ENCODE measurements around the gene TRIP11.
"Not testable (repeated sequence)": the region's sequence is repeated elsewhere in the genome, so short reads cannot be mapped to it uniquely, and the experiment has no call there.

TRIP11 gene

DNA sequence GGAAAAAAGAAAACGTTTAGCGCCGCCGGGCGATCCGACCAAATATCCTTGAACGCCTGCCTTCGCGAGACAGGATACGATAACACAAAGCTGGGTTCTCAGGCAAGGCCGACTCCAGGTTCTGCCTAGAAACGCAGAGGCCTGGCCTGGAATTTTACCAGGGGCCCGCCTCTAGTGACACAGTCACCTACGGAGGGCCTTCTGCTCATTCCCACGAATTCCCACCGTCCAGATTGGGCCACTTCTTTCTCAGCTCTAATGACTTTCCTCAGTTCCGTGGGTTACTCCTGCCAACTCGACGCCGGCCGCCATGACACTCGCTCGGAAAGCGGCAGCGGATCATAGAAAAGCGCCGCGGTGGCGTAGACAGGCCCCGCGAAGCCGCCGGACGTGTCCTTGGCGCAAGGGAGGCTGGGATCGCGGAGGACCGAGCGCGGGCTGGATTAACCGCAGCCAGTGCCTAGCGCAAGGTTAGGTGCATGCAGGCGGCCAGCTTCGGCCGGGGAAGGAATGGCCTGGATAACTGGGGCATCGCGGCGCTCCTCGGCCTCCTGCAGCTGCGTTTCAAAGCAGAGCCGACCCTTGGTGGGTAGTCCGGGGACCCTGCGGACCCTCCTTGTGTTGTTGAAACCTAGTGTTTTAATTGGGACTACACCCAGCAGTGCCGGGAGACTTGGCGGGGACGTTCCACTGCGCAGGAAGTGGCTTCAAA lies at the start of gene TRIP11:
Gene TRIP11 (minus strand): TSS at position 341 of the 712 bp plus-strand sequence. CDS start 374 bp downstream, outside the sequence.
- DNase-seq, result peak; percentile 94

DNA sequence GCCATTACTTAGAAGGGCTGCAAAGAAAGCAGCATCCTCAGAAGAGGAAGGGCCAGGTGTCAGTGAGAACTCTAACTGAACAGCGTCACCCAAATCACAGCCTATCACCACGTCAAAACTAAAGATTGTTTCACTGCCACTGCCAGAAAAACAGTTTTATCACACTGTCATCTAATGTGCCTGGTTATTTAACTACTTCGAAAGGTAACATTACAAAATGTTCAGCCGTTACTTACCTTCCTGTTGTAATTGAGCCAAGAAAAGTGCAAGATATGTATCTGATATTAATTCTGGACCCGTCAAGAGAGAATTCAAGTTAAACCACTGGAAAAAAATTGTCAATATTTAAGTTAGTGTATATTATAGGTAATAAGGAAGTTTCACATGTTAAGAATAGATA lies 48.6 kb upstream of the TRIP11 start:
- DNase-seq, result no peak

DNA sequence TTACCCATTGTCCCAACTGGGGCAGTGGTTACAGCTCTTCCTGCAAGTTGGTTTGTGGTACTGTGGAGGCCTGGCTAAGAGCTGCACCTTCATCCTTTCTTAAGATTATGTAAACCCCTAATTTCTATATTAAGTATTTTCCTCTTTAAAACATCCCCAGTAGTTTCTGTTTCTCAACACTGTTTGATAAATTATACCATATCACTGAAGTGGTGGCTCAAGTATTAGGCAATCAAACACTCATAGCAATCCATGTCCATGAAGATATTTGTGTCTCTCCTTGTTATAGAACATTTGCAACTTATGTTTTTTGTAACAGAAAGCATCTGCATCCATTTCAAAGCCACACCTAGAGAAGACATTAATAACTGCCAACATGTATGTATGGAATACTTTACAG lies 34.7 kb upstream of the TRIP11 start:
- DNase-seq, result no peak

DNA sequence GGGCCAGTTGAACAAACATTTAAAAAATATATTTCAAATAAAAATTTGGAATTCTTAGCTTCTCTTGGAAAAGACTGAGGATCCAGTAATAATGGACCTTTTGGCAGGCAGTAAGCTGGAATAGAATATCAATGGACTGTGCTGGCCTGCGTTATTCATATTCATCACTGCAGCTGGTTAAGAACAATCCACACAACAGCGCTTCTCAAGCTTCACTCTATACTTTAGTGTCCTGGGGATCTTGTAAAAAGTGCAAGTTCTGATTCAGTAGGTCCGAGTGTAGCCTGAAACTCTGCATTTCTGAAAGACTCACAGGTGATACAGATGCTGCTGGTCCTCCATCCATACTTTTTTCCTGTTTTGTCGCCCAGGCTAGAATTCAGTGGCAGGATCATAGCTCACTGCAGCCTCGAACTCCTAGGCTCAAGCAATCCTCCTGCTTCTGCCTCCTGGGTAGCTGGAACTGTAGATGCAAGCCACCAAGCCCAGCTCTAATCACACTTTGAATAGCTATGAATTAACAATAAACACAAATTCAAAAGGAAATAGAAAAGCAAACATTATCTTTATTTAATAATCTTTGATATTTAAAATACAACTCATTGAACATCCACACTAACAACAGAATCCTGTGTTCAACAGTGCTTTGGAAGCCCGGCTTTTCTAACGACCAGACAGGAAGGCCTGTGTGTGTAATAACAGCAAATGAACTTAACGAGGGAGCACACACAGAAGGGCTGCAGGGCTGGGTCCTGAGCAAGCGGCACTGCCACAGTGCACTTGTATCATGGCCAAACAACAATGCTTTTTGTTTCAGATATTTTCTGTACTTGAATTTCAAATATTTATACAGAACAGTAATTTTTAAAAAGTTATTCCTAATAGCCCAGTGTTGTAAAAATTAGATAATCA lies 18.4 kb upstream of the TRIP11 start:
- DNase-seq, result no peak

DNA sequence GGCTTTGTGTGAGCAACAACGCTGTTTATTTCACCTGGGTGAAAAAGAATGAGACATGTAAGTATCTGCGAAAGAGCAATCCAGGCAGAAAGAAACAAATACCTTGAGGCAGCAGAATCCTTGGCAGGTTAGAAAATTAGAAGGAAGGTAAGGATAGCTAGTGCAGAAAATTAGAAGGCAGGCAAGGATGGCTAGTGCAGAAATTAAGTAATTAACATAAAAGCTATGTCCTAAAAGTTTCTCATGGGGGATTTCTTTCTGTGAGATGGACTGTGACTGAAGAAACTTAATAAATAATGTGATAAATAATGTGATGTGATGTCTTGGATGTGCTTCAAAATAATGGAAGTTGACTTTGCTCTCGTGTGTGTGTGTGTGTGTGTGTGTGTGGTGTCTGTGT lies 9.9 kb upstream of the TRIP11 start:
- DNase-seq, result no peak

DNA sequence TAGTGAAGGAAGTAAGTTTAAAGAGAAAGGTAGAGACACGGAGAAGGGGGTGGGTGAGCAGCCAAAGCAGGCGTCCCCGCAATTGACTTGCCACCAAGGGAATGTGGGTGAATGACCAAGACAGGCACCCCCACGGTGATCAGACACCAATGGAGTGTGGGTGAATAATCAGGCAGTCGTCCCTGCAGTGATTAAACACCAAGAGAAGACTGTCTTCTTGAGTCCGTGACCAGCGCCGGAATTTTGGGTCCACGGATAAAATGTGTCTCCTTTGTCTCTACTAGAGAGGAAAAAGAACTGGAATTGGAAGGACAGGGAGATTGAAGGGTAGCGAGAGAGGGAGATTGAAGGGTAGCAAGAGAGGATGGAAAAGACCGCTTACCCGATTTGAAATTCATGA lies 9.4 kb upstream of the TRIP11 start:
- DNase-seq, result not testable (repeated sequence)

DNA sequence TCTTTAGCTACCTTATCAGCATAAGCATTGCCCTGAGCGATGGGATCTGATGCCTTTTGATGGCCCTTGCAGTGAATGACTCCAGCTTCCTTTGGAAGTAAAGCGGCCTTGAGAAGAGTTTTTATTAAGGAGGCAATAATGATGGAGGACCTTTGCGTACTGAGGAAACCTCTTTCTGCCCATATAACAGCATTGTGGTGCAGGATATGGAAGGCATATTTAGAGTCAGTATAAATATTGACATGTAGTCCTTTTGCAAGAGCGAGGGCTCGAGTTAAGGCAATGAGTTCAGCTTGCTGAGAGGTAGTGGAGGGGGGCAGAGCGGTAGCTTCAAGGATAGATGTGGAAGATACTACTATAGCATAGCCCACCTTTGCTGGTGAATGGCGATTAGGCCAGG lies 6.0 kb upstream of the TRIP11 start:
- DNase-seq, result not testable (repeated sequence)

DNA sequence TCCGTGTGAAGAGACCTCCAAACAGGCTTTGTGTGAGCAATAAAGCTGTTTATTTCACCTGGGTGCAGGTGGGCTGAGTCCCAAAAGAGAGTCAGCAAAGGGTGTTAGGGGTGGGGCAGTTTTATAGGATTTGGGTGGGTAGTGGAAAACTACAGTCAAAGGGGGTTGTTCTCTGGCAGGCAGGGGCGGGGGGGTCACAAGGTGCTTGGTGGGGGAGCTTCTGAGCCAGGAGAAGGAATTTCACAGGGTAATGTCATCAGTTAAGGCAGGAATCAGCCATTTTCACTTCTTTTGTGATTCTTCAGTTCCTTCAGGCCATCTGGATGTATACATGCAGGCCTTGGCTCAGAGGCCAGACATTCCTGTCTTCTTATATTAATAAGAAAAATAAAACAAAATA lies 1.9 kb upstream of the TRIP11 start:
- not testable (repeated sequence) for DNase-seq

DNA sequence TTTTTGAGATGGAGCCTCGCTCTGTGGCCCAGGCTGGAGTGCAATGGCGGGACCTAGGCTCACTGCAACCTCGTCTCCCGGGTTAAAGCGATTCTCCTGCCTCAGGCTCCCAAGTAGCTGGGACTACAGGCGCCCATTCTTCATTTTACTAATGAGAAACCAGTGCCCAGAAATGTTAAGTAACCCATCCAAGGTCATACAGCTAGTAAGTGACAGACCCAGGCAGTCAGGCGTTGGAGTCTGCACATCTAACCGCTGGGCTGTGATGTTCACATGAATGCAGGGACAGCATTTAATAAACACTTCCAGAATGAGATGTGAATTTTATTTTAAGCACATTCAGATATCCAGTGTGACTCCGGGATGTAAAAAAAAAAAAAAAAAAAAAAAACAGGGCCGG lies 1.3 kb upstream of the TRIP11 start:
- DNase-seq, result no peak

DNA sequence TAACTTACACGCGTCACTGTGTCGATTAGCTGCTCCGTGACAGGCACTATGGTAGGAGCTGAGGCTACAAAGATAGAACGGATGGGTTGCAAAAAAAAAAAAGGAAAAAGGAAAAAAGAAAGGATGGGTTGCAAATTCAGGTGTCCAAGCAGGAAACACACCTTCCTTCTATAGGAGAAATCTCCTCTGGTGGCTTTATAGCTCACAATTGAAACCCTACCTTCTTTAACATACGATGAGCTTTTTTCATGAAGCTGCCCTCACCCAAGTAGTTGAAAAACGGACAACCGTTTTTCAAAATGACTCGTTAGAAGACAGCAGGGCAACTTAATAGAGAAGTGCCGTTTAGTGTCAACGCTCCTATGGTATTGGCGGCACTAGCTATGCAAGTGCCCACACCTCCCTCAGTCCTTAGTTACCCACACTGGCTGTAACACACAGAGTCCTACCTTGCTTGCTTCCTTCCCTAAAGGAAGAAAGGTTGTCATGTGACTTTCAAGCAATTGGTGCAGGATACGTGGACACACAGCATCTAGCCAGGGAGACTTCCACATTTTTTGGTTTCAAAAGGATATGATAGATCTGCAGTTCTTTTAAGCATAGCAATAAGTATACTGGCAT lies 682 bp upstream of the TRIP11 start:
- no peak for DNase-seq

DNA sequence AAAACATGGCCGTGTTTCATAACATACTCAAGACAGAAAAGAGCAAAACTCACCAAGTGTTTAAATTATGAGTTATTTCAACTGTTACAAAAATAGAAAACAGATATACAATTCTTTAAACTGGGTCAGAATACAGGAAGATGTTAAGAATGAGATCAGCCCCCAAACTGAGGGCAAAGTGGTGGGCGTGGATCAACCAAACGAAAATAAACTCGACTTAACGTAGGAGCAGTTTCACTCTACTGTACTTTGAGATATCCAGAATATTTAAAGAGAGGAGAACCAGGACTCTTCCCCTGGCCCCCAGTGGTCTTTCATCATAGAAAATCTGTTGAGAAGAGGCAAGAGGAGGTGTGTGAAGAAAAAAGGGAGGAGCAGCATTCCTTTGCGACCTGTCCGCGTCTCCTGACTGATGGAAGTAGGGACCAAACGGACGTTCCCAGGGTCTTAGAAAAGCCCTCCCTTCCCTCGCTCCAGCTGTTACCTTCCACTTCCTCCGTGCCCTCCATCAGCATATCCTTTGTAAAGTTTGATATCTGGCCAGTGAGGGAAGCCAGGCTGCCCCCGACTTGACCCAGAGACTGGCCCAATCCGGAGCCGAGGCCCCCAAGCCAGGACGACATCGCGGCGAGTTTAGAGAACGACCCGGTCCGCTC lies 668 bp downstream of the TRIP11 start:
- DNase-seq, result no peak

DNA sequence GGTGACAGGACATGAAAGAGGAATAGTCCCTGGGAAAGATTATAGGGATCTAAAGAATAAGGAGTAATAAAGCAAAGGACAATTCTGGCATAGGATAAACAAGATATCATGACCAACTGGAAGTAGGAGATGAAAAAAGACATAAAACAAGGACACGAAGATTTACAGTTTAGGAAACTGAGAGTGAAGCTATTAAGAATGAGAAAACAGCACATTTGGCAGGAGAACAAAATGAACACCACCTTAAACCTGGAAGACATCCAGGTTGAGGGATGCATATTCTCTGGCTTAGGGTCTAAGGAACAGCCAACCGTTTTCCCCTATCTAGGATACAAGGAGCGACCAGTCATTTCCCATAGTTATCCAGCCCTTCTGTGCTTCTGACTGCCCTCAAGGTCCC lies 1.9 kb downstream of the TRIP11 start:
- DNase-seq, result no peak

DNA sequence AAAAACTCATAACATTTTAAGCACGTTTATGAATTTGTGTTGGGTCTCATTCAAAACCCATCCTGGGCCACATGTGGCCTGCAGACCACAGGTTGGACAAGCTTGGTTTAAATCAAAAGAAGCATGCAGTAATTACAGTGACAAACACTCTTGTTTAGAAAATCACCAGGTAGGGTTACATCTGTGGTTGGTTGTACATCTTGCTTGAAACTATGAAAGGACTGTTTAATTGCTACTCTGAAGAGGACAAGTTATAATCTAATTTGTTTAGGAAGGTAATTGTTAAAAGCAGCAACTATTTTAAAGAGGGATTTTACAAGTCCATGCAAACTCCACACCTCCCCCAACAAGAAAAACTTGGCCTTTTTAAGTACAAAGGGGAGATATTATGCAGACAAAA lies 4.0 kb downstream of the TRIP11 start:
- DNase-seq, result no peak

DNA sequence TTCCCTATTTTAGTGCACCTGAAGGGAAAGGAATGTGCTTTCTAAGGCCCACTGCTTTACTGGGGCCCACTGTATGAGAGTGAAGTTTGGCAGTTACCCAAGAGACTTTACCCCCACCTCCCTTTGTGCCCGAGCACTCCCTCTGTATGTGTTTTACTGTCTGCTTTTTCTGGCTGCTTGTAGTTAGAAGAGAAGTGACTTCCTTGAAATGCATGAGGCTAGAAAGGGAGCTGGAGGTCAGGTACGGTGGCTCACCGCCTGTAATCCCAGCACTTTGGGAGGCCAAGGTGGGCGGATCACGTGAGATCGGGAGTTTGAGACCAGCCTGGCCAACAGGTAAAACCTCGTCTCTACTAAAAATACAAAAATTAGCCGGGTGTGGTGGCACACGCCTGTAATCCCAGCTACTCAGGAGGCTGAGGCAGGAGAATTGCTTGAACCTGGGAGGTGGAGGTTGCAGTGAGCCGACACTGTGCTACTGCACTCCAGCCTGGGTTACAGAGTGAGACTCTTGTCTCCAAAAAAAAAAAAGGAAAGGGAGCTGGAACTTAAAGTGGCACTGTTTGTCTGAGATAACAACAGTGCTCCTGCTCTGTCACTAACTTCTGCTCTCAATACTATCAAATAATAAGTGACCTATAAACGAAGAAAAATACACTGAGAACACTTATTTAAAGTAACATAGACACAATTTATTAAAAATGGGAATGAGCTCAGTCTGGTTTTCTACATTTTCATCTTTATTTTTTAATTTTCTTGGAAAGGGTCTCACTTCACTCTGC lies 5.8 kb downstream of the TRIP11 start:
- DNase-seq, result no peak

DNA sequence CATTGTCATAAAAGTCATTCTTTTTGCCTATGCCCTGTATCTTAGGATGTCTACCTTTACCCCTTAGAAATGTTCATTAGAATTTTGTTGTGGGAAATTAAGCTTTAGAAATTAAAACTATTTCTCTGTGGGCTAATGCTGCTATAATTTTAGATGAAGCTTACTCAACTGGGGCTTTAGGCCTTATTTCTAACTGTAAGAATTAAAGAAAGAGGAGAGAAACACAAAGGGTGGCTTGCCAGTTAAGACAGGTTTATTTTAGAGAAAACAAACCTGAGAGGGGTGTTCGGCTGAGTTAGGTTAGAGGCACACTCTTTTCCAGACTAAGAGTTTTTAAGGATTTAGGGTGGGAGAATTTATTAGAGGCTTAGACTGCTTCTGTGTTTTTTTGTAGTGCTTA lies 6.4 kb downstream of the TRIP11 start:
- DNase-seq, result no peak

DNA sequence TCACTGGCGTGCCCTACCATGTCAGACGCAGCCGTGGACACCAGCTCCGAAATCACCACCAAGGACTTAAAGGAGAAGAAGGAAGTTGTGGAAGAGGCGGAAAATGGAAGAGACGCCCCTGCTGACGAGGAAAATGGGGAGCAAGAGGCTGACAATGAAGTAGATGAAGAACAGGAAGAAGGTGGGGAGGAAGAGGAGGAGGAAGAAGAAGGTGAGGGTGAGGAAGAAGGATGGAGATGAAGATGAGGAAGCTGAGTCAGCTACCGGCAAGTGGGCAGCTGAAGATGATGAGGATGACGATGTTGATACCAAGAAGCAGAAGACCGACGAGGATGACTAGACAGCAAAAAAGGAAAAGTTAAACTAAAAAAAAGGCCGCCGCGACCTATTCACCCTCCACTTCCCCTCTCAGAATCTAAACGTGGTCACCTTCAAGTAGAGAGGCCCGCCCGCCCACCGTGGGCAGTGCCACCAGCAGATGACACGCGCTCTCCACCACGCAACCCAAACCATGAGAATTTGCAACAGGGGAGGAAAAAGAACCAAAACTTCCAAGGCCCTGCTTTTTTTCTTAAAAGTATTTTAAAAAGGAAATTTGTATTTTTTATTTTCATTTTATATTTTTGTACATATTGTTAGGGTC lies 13.2 kb downstream of the TRIP11 start:
- DNase-seq, result peak; percentile 9

DNA sequence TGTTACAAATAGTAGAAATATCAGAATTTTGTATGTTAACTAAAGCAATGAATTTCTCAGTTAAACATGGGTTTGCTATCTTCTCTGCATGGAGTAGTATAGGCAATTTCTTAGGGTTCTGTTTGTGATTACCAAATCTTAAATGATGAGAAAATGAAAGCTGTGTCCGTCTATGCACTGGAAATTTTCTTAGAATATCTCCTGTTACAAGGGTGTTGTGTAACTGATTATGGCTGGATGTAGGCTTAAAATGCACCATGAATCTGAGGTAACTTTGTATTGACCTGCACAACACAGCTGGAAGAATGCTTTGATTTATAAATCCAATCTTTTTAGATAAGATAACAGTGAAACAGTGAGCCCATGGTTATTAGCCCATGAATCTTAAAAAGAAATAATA lies 17.8 kb downstream of the TRIP11 start:
- no peak for DNase-seq

DNA sequence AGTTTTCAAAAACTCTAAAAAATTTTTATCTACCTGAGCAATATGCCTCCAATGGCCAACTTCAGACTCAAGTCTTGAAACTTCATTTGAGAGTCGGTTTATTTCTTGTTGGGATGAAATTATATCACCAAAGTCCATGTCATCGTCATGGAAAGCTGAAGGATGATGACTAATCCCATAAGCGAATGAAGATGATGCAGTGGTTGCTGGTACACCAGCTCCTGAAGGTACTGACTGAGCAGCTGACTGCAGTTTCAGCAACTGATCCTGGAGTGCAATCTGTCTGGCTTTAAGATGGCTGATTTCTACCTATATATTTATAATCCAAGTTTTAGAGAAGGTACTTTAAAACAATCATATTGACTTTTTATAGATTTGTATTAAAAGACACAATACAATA lies 18.3 kb downstream of the TRIP11 start:
- DNase-seq, result no peak

DNA sequence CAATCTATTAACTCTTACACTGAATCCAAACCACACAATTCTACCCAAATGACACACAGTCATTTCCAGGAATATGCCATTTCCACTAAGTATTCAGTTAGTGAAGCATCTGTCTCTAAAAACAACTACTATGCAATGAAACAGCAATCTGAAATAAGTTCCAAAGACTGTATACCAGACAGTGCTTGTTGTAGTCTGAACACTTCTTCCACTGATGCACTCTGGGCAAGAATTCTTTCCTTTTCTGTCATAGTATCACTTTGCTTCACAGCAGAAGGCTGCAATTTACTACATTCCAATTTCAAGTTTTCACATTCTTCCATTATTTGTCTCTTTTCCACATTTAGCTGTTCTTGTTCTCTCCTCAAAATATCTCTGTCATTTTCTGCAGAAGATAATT lies 25.8 kb downstream of the TRIP11 start:
- DNase-seq, result no peak

DNA sequence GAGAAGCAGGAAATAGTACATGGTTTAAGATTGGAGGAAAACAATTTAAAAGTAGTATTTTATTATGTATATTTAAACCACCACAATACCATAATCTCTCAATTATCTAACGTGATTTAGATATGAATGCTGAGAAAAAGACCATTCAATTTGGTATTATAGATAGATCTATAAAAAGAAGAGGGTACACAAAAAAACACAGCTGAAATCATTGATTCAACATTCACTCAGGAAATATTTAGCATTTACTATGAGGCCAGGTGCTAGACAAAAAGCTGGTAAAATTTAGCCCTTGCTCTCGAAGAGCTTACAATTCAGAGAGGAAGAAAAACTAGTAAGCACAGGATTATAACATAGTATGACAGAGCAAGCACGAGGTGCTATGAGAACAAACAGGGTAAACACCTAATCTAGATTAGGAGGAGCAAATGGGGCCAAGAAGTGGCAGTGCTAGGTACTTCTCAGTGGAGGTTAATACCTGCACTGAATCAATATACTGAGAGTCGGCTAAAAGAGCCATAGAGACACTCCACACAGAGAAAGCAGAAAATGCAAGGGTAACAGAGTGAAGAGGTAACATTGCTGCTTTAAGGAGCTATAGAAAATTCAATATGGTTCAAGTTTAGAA lies 27.6 kb downstream of the TRIP11 start:
- no peak for DNase-seq

DNA sequence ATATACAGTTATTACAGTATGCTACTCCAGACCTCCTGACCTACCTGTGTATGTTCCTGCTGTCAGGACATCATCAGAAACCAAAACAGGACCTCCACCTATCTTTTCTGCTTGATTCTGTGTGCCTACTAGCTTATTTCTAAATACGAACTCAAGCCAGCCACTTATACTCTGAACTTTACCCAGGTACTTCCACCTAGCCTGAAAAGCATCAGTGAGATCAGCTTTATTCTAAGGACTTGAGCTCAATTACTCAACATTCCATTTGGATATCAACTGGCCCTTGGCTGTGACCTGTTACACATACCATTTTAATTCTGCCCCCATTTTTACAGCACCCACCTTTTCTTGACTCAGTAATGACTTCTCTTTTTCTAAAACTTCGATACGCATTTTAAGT lies 29.2 kb downstream of the TRIP11 start:
- DNase-seq, result no peak
